Activated CD4-positive, alpha-beta T cell treated with anti-CD3 and anti-CD28 coated beads for 36 hours (primary cell): ENCODE data around the gene ZC3H4. TPM values are rescaled to one million over a fixed set of nuclear protein-coding genes. Genes with fewer than 3 reads are reported as not detected.
"Not testable (repeated sequence)": the region's sequence is repeated elsewhere in the genome, so short reads cannot be mapped to it uniquely, and the experiment has no call there.

ENCODE experiments used
- ATAC-seq: fragments of 200-7000 bp; cut with Tn5 transposase; one replicate; pipeline ENCODE4 v1.10.0; 2021; ENCODE audit warnings: mild to moderate bottlenecking, moderate library complexity
- CTCF ChIA-PET: fragments of 350-600 bp; sonication (Branson Sonifier 250); formaldehyde crosslinking; loops from one replicate; lab custom pipeline; 2021; ENCODE audit warnings: antibody characterized with exemption; lab: Charles Lee
- POLR2A ChIA-PET: fragments of 350-600 bp; sonication (Branson Sonifier 250); formaldehyde crosslinking; loops from one replicate; lab custom pipeline; 2021; ENCODE audit warnings: antibody characterized with exemption, inconsistent platforms; lab: Charles Lee
- DNase-seq: peaks from one replicate; pipeline ENCODE4 v3.0.0-alpha.2; 2020
- H3K27ac Mint-ChIP-seq: one replicate; pipeline ENCODE4 v1.8.0; 2021; ENCODE audit warnings: mixed read lengths
- H3K27me3 Mint-ChIP-seq: one replicate; pipeline ENCODE4 v1.8.0; 2021; ENCODE audit warnings: mixed read lengths
- H3K36me3 Mint-ChIP-seq: one replicate; pipeline ENCODE4 v1.8.0; 2021; ENCODE audit warnings: low read depth, mixed read lengths
- H3K4me1 Mint-ChIP-seq: one replicate; pipeline ENCODE4 v1.8.0; 2021; ENCODE audit warnings: mixed read lengths
- H3K4me3 Mint-ChIP-seq: one replicate; pipeline ENCODE4 v1.8.0; 2021; ENCODE audit warnings: mild to moderate bottlenecking, moderate library complexity, mixed read lengths
- H3K9me3 Mint-ChIP-seq: one replicate; pipeline ENCODE4 v1.8.0; 2021; ENCODE audit warnings: low read depth, mixed read lengths
- intact Hi-C, 2 experiments: fragments of 100-400 bp; cut with DNase I in 1 of 2; cut with micrococcal nuclease in 1 of 2; formaldehyde crosslinking; loops; one replicate each; pipeline versions ENCODE4 v1.14.2 to v1.15.1; 2022 to 2024; cut with DNase I, micrococcal nuclease
- total RNA-seq, 2 experiments: library from RNA; stranded (reverse); gene quantifications; one replicate each; pipeline ENCODE4 v1.2.3, GENCODE V29; 2021

The ZC3H4 gene
- total RNA-seq, 2 experiments from 2014 or later = 88.6 to 128 TPM

DNA sequence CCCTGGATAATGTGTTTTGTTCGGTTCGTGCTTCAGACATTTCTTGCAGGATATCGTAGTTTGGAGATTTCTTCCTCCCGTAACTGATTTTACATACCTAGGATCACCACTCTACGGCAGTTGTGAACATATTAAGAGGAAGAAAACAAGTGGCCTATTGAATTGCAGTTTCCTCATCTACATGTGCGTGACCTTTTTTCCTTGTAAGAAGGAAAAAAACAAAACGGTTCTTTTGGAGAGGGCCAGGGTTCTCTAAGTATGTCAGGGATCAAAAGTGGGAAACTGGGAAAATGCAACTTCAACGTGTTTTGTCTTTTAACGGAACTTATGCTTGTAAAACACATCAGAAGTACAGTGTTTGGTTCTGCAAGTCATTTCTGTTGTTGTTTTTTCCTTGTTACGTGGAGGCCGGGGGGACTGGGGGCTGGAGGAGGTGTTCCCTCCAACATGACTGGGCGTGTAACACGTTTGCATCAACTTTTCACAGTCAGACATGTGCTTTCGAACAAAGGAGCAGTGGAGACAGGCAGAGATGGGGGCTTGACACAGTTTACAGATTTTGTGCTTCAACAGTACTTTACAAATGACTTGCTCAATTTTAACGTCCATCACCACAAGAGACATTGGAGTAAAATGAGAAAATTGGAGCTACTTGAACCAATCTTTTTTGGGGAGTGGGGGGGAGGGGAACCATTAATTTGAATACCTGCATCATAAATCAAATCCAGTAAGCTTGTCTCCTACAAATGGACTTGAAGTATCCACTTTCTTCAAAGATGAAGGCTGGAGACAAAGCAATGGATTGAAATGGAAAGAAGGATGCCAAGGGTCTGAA is 3.8 kb downstream of the ZC3H4 start:
- intact Hi-C loops = loop anchor here (1.0 to 10.0 kb wide), 13 partner anchors 14 to 1642 kb away; partner anchors contain the start of genes CARD8 (in 1 of the 2), DBP (in 1 of the 2), DHX34 (in 1 of the 2) and EMP3 (in 1 of the 2)
- peak overlapping the region; percentile 100 for H3K27ac Mint-ChIP-seq
- peak overlapping the region; percentile 93 for H3K4me3 Mint-ChIP-seq
- H3K36me3 Mint-ChIP-seq = peaks cover 58% of the 10 kb centered on the region
- ATAC-seq = peak; percentile 2
- H3K9me3 Mint-ChIP-seq = no peaks in the 10 kb centered on the region
- no peaks in the 10 kb centered on the region for H3K27me3 Mint-ChIP-seq
- H3K4me1 Mint-ChIP-seq = peaks cover 54% of the 10 kb centered on the region
- ChIA-PET CTCF (interaction anchor here (0.7 to 1.0 kb wide), 5 partner anchors 30 to 712 kb away, joined by 3 read pairs; no protein-coding TSS in a partner anchor), POLR2A (interaction anchor here (0.7 to 1.7 kb wide), 4 partner anchors 14 to 614 kb away, joined by 4 to 7 read pairs (median 5); no protein-coding TSS in a partner anchor)
- DNase-seq = peak; percentile 86

DNA sequence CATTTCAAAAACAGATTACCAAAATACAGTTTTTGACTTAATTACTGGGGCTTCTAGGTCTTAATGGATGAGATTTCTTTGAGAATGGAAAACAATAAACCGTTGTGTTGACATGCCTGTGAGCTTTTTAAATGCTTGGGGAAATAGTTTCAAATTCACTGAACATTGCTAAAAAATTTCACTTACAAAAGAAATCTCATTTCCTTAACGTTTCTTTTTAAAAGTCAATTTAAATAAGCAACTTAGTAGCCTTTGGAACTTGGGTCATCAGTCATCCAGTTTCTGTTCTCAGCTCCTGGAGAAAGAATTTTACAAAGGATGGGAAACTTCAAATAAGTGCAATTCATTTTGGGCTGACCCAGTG is 4.4 kb downstream of the ZC3H4 start:
- peaks cover 58% of the 10 kb centered on the region for H3K36me3 Mint-ChIP-seq
- ChIA-PET POLR2A (interaction anchor here (0.7 to 1.4 kb wide), 3 partner anchors 28 to 614 kb away, joined by 4 to 5 read pairs (median 4); no protein-coding TSS in a partner anchor), CTCF (interaction anchor here (0.8 to 1.5 kb wide), 3 partner anchors 16 to 253 kb away, joined by 3 read pairs; no protein-coding TSS in a partner anchor)
- peaks cover 58% of the 10 kb centered on the region for H3K4me1 Mint-ChIP-seq
- no peaks in the 10 kb centered on the region for H3K27me3 Mint-ChIP-seq
- H3K4me3 Mint-ChIP-seq = peak overlapping the region; percentile 93
- ATAC-seq (no peak), DNase-seq (no peak)
- intact Hi-C loops = loop anchor here (1.0 kb wide), 2 partner anchors 14 to 74 kb away; no protein-coding TSS in a partner anchor
- H3K9me3 Mint-ChIP-seq = no peaks in the 10 kb centered on the region
- H3K27ac Mint-ChIP-seq = peak overlapping the region; percentile 100

DNA sequence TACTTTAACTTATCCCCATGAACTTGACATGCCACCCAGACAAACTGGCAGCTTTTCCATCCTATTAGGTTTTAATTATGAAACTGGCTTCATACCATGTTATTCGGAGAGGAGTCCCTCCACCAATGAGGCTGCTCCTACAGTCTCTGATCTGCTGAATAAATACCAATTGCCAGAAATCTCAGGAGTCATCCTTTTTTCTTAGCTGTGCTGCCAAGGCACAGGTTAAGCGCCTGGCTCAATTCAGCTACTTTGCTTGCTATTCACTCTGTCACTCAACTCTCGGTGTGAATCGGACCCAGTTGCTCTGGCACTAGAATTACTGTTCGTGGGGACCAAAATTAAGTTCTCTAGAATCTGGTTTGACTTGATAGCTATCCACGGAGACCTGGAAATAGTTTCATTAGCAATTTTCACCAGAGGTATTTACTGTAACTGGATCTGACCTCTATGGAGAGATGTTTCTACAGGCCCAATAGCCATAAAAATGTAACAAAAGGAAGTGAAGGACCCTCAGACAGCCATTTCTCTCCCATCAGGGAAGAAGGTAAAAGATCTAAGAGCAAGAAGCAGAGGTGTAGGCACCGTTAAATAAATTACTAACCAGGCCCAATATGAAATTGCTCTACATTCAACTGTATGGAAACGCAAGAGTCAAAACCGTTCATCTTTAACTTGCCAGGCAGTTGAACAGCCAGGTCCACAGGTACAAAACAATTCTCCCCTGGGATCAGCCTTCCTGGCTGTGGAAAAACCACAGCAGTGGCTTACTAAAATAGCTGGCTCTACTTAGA is 5.4 kb downstream of the ZC3H4 start:
- ATAC-seq = no peak
- POLR2A ChIA-PET = interaction anchor here (0.5 to 1.4 kb wide), 2 partner anchors 27 to 53 kb away, joined by 3 to 4 read pairs; no protein-coding TSS in a partner anchor
- peak; percentile 46 for DNase-seq
- H3K4me3 Mint-ChIP-seq = peak overlapping the region; percentile 93
- no peaks in the 10 kb centered on the region for H3K27me3 Mint-ChIP-seq
- peaks cover 54% of the 10 kb centered on the region for H3K4me1 Mint-ChIP-seq
- peaks cover 60% of the 10 kb centered on the region for H3K36me3 Mint-ChIP-seq
- no peaks in the 10 kb centered on the region for H3K9me3 Mint-ChIP-seq
- CTCF ChIA-PET = interaction anchor here (0.6 to 1.5 kb wide), 3 partner anchors 17 to 249 kb away, joined by 3 to 7 read pairs (median 3); no protein-coding TSS in a partner anchor
- intact Hi-C loops = loop anchor here (1.0 kb wide), 2 partner anchors 13 to 29 kb away; no protein-coding TSS in a partner anchor
- peak overlapping the region; percentile 100 for H3K27ac Mint-ChIP-seq

DNA sequence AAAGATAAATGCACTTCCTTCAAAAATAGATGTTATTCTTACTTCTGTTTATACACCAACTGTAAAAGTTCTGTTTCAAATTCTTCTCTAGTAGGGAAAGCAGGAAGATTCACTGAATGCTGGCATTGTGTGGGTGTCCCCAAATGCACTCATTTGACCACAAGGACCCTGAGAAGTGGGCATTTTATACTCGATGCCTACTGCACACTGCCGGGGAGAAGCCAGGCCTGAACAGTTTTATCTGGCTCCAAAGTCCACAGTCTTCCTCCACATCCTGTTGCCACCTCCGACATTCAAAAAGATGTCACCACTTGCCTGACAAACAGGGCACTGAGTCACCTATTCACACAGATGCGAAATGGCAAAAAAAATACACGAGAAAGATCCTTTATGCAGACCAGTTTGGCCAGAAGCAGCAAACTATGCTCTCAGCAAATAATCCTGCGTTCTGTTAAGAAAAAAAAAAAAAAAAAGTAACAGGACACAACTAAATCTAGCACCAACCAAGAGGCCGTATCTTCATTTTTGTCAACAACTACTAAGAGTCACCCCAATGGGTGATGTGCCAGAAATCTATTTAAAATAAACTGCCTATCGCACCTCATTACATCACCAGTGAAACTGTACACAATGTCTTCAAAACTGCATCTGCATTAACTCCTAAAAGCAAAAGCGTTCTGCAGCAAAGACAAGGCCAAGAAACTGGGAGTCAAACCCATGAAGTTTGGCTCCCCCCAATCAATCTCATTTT is 6.2 kb downstream of the ZC3H4 start:
- peaks cover 67% of the 10 kb centered on the region for H3K36me3 Mint-ChIP-seq
- CTCF ChIA-PET = interaction anchor here (0.6 to 1.8 kb wide), 5 partner anchors 15 to 248 kb away, joined by 3 to 7 read pairs (median 3); no protein-coding TSS in a partner anchor
- intact Hi-C loops = loop anchor here (1.0 kb wide), 2 partner anchors 12 to 28 kb away; no protein-coding TSS in a partner anchor

DNA sequence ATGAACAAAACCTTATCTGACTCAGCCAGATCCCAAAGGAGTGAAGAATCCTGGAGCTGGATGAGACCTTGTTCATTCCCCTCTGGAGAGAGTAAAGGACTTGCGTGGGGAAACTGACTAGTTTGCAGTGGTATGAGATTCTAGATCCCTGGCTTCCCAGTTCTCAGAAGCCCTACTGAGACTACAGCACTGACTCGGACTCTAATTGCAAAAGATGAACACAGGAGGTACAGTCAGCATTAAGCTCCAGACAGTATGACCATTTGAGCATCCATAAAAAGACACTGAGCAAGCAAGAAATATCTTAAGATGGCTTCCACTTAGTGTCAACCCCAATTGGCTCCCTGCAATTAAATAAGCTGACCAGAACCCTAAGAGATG is 6.8 kb downstream of the ZC3H4 start:
- peaks cover 63% of the 10 kb centered on the region for H3K4me1 Mint-ChIP-seq
- DNase-seq = no peak
- no peaks in the 10 kb centered on the region for H3K27me3 Mint-ChIP-seq
- H3K4me3 Mint-ChIP-seq = peak overlapping the region; percentile 93
- ATAC-seq = no peak
- CTCF ChIA-PET = interaction anchor here (1.0 to 1.8 kb wide), 5 partner anchors 8 to 94 kb away, joined by 3 to 7 read pairs (median 3); no protein-coding TSS in a partner anchor
- POLR2A ChIA-PET = no interaction called here
- H3K36me3 Mint-ChIP-seq = peaks cover 70% of the 10 kb centered on the region
- intact Hi-C loops = loop anchor here (1.0 kb wide), 2 partner anchors 12 to 28 kb away; no protein-coding TSS in a partner anchor
- H3K9me3 Mint-ChIP-seq = no peaks in the 10 kb centered on the region
- peak overlapping the region; percentile 100 for H3K27ac Mint-ChIP-seq

More for the DNA sequence above, 6.2 kb downstream of the ZC3H4 start:
- Mint-ChIP-seq H3K27me3 (no peaks in the 10 kb centered on the region), H3K4me1 (peaks cover 58% of the 10 kb centered on the region), H3K27ac (peak overlapping the region; percentile 100), H3K4me3 (peak overlapping the region; percentile 93), H3K9me3 (no peaks in the 10 kb centered on the region)
- DNase-seq (peak; percentile 63), ATAC-seq (peak; percentile 59)
- POLR2A ChIA-PET = interaction anchor here (0.5 kb wide), 1 partner anchor 52 kb away, joined by 3 read pairs; no protein-coding TSS in a partner anchor

DNA sequence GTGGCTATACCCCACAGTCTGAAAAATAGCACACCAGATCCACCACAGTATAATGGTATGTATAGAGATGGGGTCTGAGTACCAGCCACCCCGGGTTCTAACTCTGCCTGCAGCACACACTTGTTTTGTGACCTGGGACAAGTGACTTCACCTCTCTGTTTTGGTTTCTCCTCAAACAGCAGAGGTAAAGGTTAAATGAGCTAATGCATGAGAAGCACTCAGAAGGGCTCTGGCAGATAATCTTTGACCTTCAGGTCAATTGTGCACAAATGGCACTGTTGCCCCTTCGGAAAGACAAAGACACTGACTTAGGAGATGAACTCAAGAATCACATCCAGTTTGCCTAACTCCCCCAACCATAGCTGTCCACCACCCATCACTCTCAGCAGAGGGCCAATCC is 7.7 kb downstream of the ZC3H4 start:
- ChIA-PET POLR2A (interaction anchor here (0.5 kb wide), 1 partner anchor 244 kb away, joined by 3 read pairs; no protein-coding TSS in a partner anchor), CTCF (interaction anchor here (1.0 to 1.8 kb wide), 4 partner anchors 9 to 93 kb away, joined by 3 to 7 read pairs (median 4); no protein-coding TSS in a partner anchor)
- Mint-ChIP-seq H3K4me1 (peaks cover 64% of the 10 kb centered on the region), H3K9me3 (no peaks in the 10 kb centered on the region), H3K27me3 (no peaks in the 10 kb centered on the region), H3K27ac (peak overlapping the region; percentile 100), H3K36me3 (peaks cover 62% of the 10 kb centered on the region), H3K4me3 (no peak overlapping the region)
- no peak for ATAC-seq
- no peak for DNase-seq
- intact Hi-C loops = no loop called here

DNA sequence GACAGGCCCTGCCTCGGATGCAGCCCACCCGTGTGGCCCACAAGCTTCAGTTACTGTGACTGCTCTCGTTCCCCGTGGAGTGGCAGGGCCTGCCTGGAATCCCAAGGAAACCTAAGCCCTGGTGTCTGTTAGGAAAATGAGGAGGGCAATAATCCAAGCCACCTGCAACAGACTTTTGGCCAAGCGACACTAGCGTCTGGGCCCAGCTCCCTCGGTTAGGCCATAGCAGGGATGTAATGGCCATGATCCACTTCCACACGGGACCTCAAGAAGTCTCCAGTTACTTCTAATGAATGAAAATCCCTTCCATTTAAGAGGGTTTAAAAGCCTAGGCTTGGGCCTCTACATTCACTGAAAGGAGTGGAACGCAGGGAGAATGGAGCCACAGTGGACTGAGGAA is 8.9 kb downstream of the ZC3H4 start:
- ChIA-PET CTCF (interaction anchor here (1.2 to 1.4 kb wide), 2 partner anchors 25 to 46 kb away, joined by 3 read pairs; no protein-coding TSS in a partner anchor), POLR2A (no interaction called here)
- Mint-ChIP-seq H3K27me3 (no peaks in the 10 kb centered on the region), H3K36me3 (peaks cover 55% of the 10 kb centered on the region), H3K4me1 (peaks cover 67% of the 10 kb centered on the region), H3K27ac (no peak overlapping the region), H3K4me3 (no peak overlapping the region), H3K9me3 (no peaks in the 10 kb centered on the region)
- intact Hi-C loops = no loop called here
- DNase-seq = no peak
- no peak for ATAC-seq

DNA sequence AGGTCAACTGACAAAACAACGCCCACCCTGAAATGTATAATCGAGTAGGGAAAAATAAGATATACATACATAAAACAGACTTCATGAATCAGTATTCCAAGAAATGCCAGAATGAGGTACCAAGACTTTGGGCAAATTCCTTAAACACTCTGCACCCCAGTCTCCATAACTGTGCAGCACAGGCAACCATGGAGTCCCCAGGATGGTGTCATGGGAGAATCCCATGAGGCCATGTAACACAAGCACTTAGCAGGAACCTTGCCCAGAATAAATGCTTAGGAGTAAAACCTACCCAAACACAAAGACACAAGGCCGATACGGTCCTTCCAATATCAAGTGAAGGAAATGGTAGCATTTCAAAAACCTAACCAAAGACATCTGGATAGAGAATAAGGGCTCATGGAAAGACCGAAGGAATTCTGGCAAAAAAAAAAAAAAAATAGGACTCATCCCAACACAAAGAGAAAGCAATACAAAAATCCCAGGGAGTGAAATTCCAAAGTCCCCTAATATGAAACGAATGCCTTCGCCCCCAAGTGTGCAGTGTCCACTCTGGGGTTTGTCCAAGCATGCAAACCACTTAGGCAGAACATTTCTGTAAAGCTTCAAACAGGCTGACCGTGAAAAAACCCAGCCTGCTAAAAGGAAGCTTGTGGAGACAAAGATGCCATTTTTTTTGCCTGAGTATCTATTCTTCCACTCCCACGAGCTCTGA is 11.1 kb downstream of the ZC3H4 start:
- no peak overlapping the region for H3K27ac Mint-ChIP-seq
- no peaks in the 10 kb centered on the region for H3K9me3 Mint-ChIP-seq
- DNase-seq (no peak), ATAC-seq (no peak)
- no peak overlapping the region for H3K4me3 Mint-ChIP-seq
- H3K4me1 Mint-ChIP-seq = peaks cover 54% of the 10 kb centered on the region
- intact Hi-C loops = no loop called here
- H3K36me3 Mint-ChIP-seq = peaks cover 44% of the 10 kb centered on the region
- POLR2A ChIA-PET = interaction anchor here (1.8 kb wide), 1 partner anchor 9 kb away, joined by 9 read pairs; no protein-coding TSS in a partner anchor
- no peaks in the 10 kb centered on the region for H3K27me3 Mint-ChIP-seq
- CTCF ChIA-PET = interaction anchor here (0.5 to 1.4 kb wide), 5 partner anchors 23 to 108 kb away, joined by 3 to 5 read pairs (median 4); no protein-coding TSS in a partner anchor

DNA sequence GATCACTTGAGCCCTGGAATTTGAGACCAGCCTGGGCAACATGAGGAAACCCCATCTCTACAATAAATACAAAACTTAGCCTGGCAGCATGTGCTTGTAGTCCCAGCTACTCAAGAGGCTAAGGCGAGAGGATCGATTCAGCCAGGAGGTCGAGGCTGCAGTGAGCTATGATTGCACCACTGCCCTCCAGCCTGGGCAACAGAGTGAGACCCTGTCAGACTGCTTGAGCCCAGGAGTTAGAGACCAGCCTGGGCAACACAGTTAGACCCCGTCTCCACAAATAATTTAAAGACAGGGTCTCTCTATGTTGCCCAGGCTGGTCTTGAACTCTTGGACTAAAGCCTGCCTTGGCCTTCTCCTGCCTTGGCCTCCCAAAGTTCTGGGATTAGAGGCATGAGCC is 12.5 kb downstream of the ZC3H4 start:
- POLR2A ChIA-PET, ATAC-seq, H3K27ac Mint-ChIP-seq, DNase-seq, H3K27me3 Mint-ChIP-seq, intact Hi-C loops, CTCF ChIA-PET, H3K4me3 Mint-ChIP-seq, H3K9me3 Mint-ChIP-seq: not testable (repeated sequence)
- Mint-ChIP-seq H3K4me1 (peaks cover 53% of the 10 kb centered on the region), H3K36me3 (peaks cover 43% of the 10 kb centered on the region)
